ENCODE data around the gene IDH2. TPM values are rescaled to one million over a fixed set of nuclear protein-coding genes. Genes with fewer than 3 reads are reported as not detected.

Gene IDH2
- total and polyA plus RNA-seq, 10 of the 15 experiments (the other 5 are each of a cell fraction or from before 2014, with no cell fraction given): 2.3 to 358 (median 242) TPM

GRCh38 chr15:90090226-90090848 lies 11.9 kb downstream of the IDH2 start:
- Histone ChIP-seq H3K9me3 (replicated peaks; ENCODE audit: control insufficient read depth, insufficient read depth, low read length) (no peaks in the 10 kb centered on the region), H2AFZ (ENCODE audit: control insufficient read depth, low read depth, low read length) (no peak overlapping the region), H3K79me2 (ENCODE audit: control insufficient read depth, insufficient read depth, low read length) (peaks cover 8% of the 10 kb centered on the region), H4K20me1 (ENCODE audit: control insufficient read depth, insufficient read depth) (no peaks in the 10 kb centered on the region; the same call in 1 of the 2 replicates), H3K4me3 (no peak overlapping the region), H3K36me3 (ENCODE audit: control insufficient read depth in 2 of 2, insufficient read depth in 2 of 2, low read length in 1 of 2) (peaks cover 14 to 16% of the 10 kb centered on the region in 2 experiments), H3K27me3 (replicated peaks in 1 of 2; ENCODE audit: control insufficient read depth in 2 of 2, insufficient read depth in 2 of 2, low read length in 1 of 2) (no peaks in the 10 kb centered on the region), H3K9ac (ENCODE audit: control insufficient read depth, insufficient read depth, low read length) (no peak overlapping the region), H3K27ac (ENCODE audit: control insufficient read depth, insufficient read depth) (no peak overlapping the region), H3K4me1 (ENCODE audit: control insufficient read depth, insufficient read depth, low read length) (peaks cover 5% of the 10 kb centered on the region), H3K4me2 (ENCODE audit: control insufficient read depth, insufficient read depth) (no peak overlapping the region)
- in situ Hi-C loops (cut with MboI) (loop anchor here (10.0 kb wide), 1 partner anchor 336 kb away; the partner anchor contains the start of gene MESP1), intact Hi-C loops (cut with micrococcal nuclease; ENCODE audit: unreplicated experiment) (no loop called here)
- ChIA-PET RAD21 (ENCODE audit: unreplicated experiment) (no interaction called here), POLR2A (no interaction called here), CTCF (no interaction called here), SMC1A (ENCODE audit: uncharacterized antibody, unreplicated experiment) (no interaction called here)
- no peak for ATAC-seq
- no peak for DNase-seq (ENCODE audit: low read depth, low spot score)
- no TSS peak for BruUV-seq (replicated peaks)
- no peak for FAIRE-seq
- no peak for TF ChIP-seq ZNF687 (IDR thresholded peaks at IDR 0.05)
- TF ChIP-seq SREBF2 (IDR thresholded peaks at IDR 0.05; ENCODE audit: low read length): no peak
- TF ChIP-seq DPF2 (IDR thresholded peaks at IDR 0.05): no peak
- TF ChIP-seq SREBF1 (IDR thresholded peaks at IDR 0.05; ENCODE audit: low read length): no peak
- 90% methylated on average over 11 of the region's 11 CpGs for WGBS (ENCODE audit: insufficient coverage, insufficient replicate concordance, low lambda C conversion rate, missing lambda C conversion rate)

Measured in GM12878 (cell line).